A549 (cell line): ENCODE measurements around the gene KCNMA1.

Source experiments
- CEBPB ChIP-seq, 2 experiments: fragments of >200 bp in 1 of 2; sonication (Bioruptor Twin) in 1 of 2; formaldehyde crosslinking in 1 of 2; IDR thresholded peaks; 2 replicates each; pipeline ENCODE4 v1.6.1; 2012 to 2016
- MAFK ChIP-seq: fragments of 450-650 bp; IDR thresholded peaks from 2 replicates; pipeline ENCODE4 v1.6.1; 2014; ENCODE audit not compliant: partially characterized antibody
- SREBF2 ChIP-seq: fragments of 450-650 bp; IDR thresholded peaks from 2 replicates; pipeline ENCODE4 v1.6.1; 2014; ENCODE audit warnings: mild to moderate bottlenecking, moderate library complexity
- ZFP36 ChIP-seq: fragments of 450-650 bp; IDR thresholded peaks from 2 replicates; pipeline ENCODE4 v1.6.1; 2014; ENCODE audit warnings: borderline replicate concordance; ENCODE audit not compliant: partially characterized antibody
- TF ChIP-seq, protein P1 (sequence below): fragments of >200 bp; sonication (Bioruptor Twin); formaldehyde crosslinking; IDR thresholded peaks from 3 replicates; pipeline ENCODE4 v1.5.1; 2016
- TF ChIP-seq, protein P2 (sequence below): IDR thresholded peaks from 2 replicates; pipeline ENCODE4 v1.6.1; 2012
- TF ChIP-seq, protein P3 (sequence below): IDR thresholded peaks from 2 replicates; pipeline ENCODE4 v1.6.1; 2012
- TF ChIP-seq, protein P4 (sequence below): fragments of 450-650 bp; IDR thresholded peaks from 2 replicates; pipeline ENCODE4 v1.6.1; 2014; ENCODE audit warnings: antibody characterized with exemption

DNA sequence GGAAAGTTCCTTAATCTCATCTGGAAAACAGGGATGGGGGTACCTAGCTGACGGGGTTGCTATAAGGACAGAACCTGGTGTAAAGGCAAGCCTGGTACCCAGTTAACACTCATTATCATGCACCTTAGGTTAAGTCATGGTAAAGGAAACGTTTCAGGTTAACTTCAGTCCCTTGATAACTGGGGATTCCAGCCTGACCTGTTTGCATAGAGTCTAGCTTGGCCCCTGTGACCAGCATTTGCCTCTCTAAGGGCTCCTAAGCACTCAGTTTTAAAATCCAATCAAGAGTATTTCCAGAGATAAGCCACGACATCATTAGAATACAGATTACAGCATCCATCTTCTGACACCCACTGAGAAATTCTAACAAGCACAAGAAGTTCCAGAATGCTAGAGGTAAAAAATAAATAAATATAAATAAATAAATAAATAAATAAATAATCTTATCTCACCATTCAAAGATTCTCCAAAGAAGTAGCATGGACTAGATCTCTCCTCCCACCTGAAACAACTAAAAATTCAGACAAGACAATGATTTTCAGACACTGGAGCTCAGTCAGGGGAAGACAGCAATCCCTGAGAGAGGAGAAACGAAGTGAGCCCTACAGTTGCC, 184.6 kb downstream of the KCNMA1 start:
- TF ChIP-seq, protein P1, sequence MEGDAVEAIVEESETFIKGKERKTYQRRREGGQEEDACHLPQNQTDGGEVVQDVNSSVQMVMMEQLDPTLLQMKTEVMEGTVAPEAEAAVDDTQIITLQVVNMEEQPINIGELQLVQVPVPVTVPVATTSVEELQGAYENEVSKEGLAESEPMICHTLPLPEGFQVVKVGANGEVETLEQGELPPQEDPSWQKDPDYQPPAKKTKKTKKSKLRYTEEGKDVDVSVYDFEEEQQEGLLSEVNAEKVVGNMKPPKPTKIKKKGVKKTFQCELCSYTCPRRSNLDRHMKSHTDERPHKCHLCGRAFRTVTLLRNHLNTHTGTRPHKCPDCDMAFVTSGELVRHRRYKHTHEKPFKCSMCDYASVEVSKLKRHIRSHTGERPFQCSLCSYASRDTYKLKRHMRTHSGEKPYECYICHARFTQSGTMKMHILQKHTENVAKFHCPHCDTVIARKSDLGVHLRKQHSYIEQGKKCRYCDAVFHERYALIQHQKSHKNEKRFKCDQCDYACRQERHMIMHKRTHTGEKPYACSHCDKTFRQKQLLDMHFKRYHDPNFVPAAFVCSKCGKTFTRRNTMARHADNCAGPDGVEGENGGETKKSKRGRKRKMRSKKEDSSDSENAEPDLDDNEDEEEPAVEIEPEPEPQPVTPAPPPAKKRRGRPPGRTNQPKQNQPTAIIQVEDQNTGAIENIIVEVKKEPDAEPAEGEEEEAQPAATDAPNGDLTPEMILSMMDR = no peak
- TF ChIP-seq, protein P2, sequence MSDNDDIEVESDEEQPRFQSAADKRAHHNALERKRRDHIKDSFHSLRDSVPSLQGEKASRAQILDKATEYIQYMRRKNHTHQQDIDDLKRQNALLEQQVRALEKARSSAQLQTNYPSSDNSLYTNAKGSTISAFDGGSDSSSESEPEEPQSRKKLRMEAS = no peak
- TF ChIP-seq, protein P3, sequence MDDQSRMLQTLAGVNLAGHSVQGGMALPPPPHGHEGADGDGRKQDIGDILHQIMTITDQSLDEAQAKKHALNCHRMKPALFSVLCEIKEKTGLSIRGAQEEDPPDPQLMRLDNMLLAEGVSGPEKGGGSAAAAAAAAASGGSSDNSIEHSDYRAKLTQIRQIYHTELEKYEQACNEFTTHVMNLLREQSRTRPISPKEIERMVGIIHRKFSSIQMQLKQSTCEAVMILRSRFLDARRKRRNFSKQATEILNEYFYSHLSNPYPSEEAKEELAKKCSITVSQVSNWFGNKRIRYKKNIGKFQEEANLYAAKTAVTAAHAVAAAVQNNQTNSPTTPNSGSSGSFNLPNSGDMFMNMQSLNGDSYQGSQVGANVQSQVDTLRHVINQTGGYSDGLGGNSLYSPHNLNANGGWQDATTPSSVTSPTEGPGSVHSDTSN = no peak
- TF ChIP-seq MAFK = no peak
- TF ChIP-seq SREBF2 = no peak
- TF ChIP-seq CEBPB (IDR thresholded peaks at IDR 0.05) = no peak
- TF ChIP-seq, protein P4, sequence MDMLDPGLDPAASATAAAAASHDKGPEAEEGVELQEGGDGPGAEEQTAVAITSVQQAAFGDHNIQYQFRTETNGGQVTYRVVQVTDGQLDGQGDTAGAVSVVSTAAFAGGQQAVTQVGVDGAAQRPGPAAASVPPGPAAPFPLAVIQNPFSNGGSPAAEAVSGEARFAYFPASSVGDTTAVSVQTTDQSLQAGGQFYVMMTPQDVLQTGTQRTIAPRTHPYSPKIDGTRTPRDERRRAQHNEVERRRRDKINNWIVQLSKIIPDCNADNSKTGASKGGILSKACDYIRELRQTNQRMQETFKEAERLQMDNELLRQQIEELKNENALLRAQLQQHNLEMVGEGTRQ = no peak
- TF ChIP-seq ZFP36 = no peak
